HEK293T (cell line): Measurements from ENCODE around the gene SCN4A.
"Not testable (repeated sequence)": the region's sequence is repeated elsewhere in the genome, so short reads cannot be mapped to it uniquely, and the experiment has no call there.

Experiments used
- CTCF ChIA-PET: fragments of 350-600 bp; formaldehyde crosslinking; extraction: SDS; loops from one replicate; lab custom pipeline; 2021; ENCODE audit warnings: antibody characterized with exemption, inconsistent platforms; lab: Yijun Ruan, JAX
- POLR2A ChIA-PET: fragments of 350-600 bp; formaldehyde crosslinking; extraction: SDS; loops from one replicate; lab custom pipeline; 2020; ENCODE audit warnings: antibody characterized with exemption, inconsistent platforms; lab: Yijun Ruan, JAX
- DNase-seq: peaks from one replicate; pipeline ENCODE4 v3.0.0; 2012; ENCODE audit warnings: mixed read lengths; ENCODE audit errors: extremely low spot score
- ARNT ChIP-seq: fragments of 450-650 bp; IDR thresholded peaks from 2 replicates; pipeline ENCODE4 v1.6.1; 2017; ENCODE audit warnings: mild to moderate bottlenecking
- BHLHE40 ChIP-seq: fragments of 450-650 bp; IDR thresholded peaks from 2 replicates; pipeline ENCODE4 v1.6.1; 2016; ENCODE audit warnings: mild to moderate bottlenecking, moderate library complexity, borderline replicate concordance
- CTBP1 ChIP-seq: fragments of 450-650 bp; IDR thresholded peaks from 2 replicates; pipeline ENCODE4 v1.6.1; 2016; ENCODE audit warnings: borderline replicate concordance
- ELF4 ChIP-seq: fragments of 450-650 bp; IDR thresholded peaks from 2 replicates; pipeline ENCODE4 v1.6.1; 2017; ENCODE audit warnings: antibody characterized with exemption
- FOXA1 ChIP-seq: fragments of 450-650 bp; IDR thresholded peaks from 2 replicates; pipeline ENCODE4 v1.6.1; 2016; ENCODE audit warnings: mild to moderate bottlenecking
- FOXK2 ChIP-seq: fragments of 450-650 bp; IDR thresholded peaks from 2 replicates; pipeline ENCODE4 v1.6.1; 2016; ENCODE audit warnings: mild to moderate bottlenecking
- FOXM1 ChIP-seq: fragments of 450-650 bp; IDR thresholded peaks from 2 replicates; pipeline ENCODE4 v1.6.1; 2017; ENCODE audit warnings: mild to moderate bottlenecking, borderline replicate concordance
- HDGF ChIP-seq: fragments of 450-650 bp; IDR thresholded peaks from 2 replicates; pipeline ENCODE4 v1.6.1; 2017; ENCODE audit warnings: antibody characterized with exemption, borderline replicate concordance
- L3MBTL2 ChIP-seq: fragments of 450-650 bp; conservative IDR thresholded peaks from 2 replicates; pipeline ENCODE4 v1.6.1; 2016; ENCODE audit warnings: mild to moderate bottlenecking
- LEF1 ChIP-seq: fragments of 450-650 bp; IDR thresholded peaks from 2 replicates; pipeline ENCODE4 v1.6.1; 2017; ENCODE audit warnings: mild to moderate bottlenecking, borderline replicate concordance
- NFRKB ChIP-seq: fragments of 450-650 bp; IDR thresholded peaks from 2 replicates; pipeline ENCODE4 v1.6.1; 2016; ENCODE audit warnings: mild to moderate bottlenecking, moderate library complexity
- PKNOX1 ChIP-seq: fragments of 450-650 bp; IDR thresholded peaks from 2 replicates; pipeline ENCODE4 v1.6.1; 2016
- SP1 ChIP-seq: fragments of 450-650 bp; IDR thresholded peaks from 2 replicates; pipeline ENCODE4 v1.6.1; 2017
- SUZ12 ChIP-seq: fragments of 450-650 bp; IDR thresholded peaks from 2 replicates; pipeline ENCODE4 v1.6.1; 2016; ENCODE audit warnings: mild to moderate bottlenecking
- TARDBP ChIP-seq: fragments of 450-650 bp; IDR thresholded peaks from 2 replicates; pipeline ENCODE4 v1.6.1; 2016
- ZNF384 ChIP-seq: fragments of 450-650 bp; IDR thresholded peaks from 2 replicates; pipeline ENCODE4 v1.6.1; 2016

SCN4A gene

GRCh38 chr17:64016231-64016784, 43.6 kb upstream of the SCN4A start:
- ChIA-PET CTCF (interaction anchor here (0.6 to 2.2 kb wide), 7 partner anchors 10 to 127 kb away, joined by 3 to 11 read pairs (median 6); no protein-coding TSS in a partner anchor), POLR2A (interaction anchor here (1.8 kb wide), 1 partner anchor 129 kb away, joined by 7 read pairs; no protein-coding TSS in a partner anchor)
- TF ChIP-seq ELF4 (no peak), PKNOX1 (peak; percentile 17; the same call in 1 of the 2 replicates)
- no peak for DNase-seq

GRCh38 chr17:64015447-64015846, 42.7 kb upstream of the SCN4A start:
- POLR2A ChIA-PET = no interaction called here
- TF ChIP-seq FOXA1 (no peak), SUZ12 (no peak), TARDBP (no peak), LEF1 (no peak), ZNF384 (no peak), FOXM1 (no peak), HDGF (no peak)
- CTCF ChIA-PET = no interaction called here
- no peak for DNase-seq

- POLR2A ChIA-PET = no interaction called here
- no peak for DNase-seq
- CTCF ChIA-PET = interaction anchor here (0.9 to 1.0 kb wide), 2 partner anchors 11 to 16 kb away, joined by 4 to 6 read pairs; partner anchors contain the start of gene ICAM2
- TF ChIP-seq LEF1 (no peak), ELF4 (no peak), SP1 (no peak)
Measured at GRCh38 chr17:64009571-64010402, 37.1 kb upstream of the SCN4A start.

- TF ChIP-seq TARDBP (no peak), ELF4 (no peak), FOXK2 (no peak), LEF1 (no peak), SP1 (no peak), NFRKB (no peak), CTBP1 (no peak), FOXA1 (no peak), FOXM1 (no peak), SUZ12 (no peak), ZNF384 (no peak), BHLHE40 (no peak)
- no peak for DNase-seq
- ChIA-PET POLR2A (no interaction called here), CTCF (no interaction called here)
Measured at GRCh38 chr17:64008830-64009229, 36.1 kb upstream of the SCN4A start.

GRCh38 chr17:64008346-64008745, 35.6 kb upstream of the SCN4A start:
- DNase-seq = no peak
- CTCF ChIA-PET = no interaction called here
- TF ChIP-seq LEF1 (no peak), SP1 (no peak), CTBP1 (no peak), ZNF384 (no peak), PKNOX1 (no peak), FOXM1 (no peak), BHLHE40 (no peak), FOXA1 (no peak), TARDBP (no peak), NFRKB (no peak), ARNT (no peak), SUZ12 (no peak)
- POLR2A ChIA-PET = no interaction called here

- TF ChIP-seq SP1 (no peak), ELF4 (no peak), TARDBP (no peak), SUZ12 (no peak), FOXM1 (no peak), FOXA1 (no peak), FOXK2 (no peak), ARNT (no peak), L3MBTL2 (no peak), CTBP1 (no peak), BHLHE40 (no peak), ZNF384 (no peak), HDGF (no peak), NFRKB (no peak), PKNOX1 (no peak), LEF1 (no peak)
- no peak for DNase-seq
- CTCF ChIA-PET = no interaction called here
- POLR2A ChIA-PET = interaction anchor here (1.0 kb wide), 1 partner anchor 51 kb away, joined by 3 read pairs; no protein-coding TSS in a partner anchor
Measured at GRCh38 chr17:64007838-64008282, 35.1 kb upstream of the SCN4A start.

- POLR2A ChIA-PET = interaction anchor here (0.9 to 1.0 kb wide), 2 partner anchors 50 to 296 kb away, joined by 3 read pairs; no protein-coding TSS in a partner anchor
- DNase-seq, CTCF ChIA-PET: not testable (repeated sequence)
Measured at GRCh38 chr17:64007089-64007837, 34.5 kb upstream of the SCN4A start.
